ENCODE data around the gene RRAGD.
"Not testable (repeated sequence)": the region's sequence is repeated elsewhere in the genome, so short reads cannot be mapped to it uniquely, and the experiment has no call there.

Gene RRAGD

DNA sequence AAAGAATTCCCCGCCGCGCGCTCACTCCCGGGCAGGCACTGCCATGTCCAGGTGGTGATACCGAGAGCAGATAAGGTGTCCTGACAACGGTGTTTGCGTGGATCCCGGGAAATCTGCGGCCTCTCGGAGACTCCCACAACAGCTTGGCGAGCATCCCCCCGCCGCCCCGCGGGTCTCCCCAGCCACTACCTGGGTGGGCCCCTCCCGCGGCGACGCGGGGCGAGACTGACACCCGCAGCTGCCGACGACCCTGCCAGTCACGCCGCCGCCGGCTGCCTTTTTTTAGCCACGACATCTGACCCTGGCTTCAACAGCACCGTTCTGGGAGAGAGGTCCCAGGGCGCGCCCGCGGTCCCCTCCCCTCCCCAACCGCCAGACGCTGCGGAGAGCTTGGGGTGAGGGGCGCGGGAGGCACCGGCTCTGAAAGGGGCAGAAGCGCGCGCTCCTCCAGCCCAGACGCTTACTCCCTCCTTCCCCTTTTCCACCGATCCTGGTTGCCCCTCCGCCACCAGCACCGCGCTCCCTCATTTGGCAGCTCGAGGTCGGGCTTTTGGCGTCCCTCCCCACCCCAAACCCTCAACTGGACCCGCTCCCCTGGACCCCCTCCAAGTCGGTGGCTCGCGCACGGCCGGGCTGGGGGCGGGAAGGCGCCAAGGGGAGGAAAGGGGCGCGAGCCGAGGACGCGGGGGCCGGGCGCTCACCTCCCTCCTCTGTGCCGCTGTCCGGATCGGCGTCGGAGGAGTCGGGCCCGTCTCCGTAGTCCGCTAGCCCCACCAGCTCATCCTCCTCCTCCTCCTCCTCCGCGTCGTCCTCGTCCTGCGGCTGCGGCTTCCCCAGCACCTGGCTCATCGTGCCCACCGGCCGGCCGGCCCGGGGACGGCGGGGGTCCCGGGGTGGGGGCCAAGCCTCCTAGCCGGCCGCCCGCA, 665 bp downstream of the RRAGD start:
- DNase-seq (ENCODE audit: low read depth): no peak

DNA sequence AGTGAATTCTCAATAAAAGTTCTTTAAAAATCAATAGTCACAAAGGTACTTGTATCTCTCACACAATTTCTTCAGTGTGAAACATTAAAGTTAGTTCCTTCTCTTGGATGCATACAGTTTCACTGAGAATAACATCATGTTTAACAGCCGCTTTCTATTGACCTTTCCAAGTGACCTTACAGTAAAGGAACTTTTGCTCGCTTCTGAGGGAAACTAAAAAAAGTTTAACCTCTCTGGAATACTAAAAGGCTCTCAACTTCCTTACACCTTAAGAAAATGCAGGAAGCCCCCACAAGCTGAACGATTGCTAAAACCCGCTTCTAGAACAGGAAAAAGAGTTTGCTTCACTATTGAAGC, 1.3 kb downstream of the RRAGD start:
- DNase-seq (ENCODE audit: low read depth): no peak

DNA sequence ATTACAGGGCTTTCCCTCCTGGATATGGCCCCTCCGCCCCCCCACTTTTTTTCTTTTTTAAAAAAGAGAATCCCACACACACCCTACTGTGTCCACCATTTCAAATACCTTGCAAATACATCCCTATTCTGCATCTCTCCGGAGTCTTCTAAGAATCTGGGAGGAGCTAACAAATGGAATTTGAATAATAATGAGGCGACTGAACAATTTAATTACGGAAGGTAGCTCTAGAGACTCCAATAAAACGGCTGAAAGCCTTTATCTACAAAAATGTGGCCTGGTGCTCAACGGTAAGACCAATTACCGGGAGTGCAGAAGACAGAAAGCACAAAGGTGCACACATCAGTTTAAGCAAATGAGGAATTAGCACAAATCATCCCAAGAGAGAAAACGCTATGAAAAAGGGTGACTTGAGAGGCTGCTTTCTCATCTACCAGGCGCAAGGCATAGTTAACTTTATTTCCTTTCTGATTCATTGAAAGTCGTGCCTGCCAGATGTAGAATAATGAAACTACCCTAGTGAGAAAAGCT, 1.8 kb downstream of the RRAGD start:
- no peak for DNase-seq (ENCODE audit: low read depth)

DNA sequence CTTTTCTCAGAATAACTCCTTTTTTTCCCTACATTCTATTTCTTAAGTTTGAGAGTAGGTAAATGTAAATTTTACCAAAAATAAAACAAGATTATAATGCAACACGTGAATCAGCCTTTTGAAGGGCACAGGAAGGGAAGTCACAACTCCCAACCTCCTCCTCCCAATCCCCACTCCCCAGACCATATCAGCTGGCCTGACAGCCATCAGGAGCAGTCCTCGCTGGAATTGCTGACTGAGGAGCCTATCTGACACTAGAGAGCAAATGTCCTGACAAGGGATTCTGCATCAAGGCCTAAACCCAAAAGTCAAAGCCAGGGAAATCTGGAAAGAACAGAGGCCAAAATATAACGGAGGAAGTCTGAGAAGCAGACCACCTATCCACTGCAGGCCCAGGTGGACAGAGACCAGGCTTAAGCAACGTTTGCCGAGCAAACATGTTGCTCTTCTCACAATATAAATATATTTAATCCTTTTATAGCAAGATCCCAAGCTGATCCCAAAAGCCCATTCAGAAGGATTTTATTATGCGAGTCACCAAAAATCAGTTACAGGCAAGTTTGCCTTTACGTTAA, 2.5 kb downstream of the RRAGD start:
- no peak for DNase-seq (ENCODE audit: low read depth)

DNA sequence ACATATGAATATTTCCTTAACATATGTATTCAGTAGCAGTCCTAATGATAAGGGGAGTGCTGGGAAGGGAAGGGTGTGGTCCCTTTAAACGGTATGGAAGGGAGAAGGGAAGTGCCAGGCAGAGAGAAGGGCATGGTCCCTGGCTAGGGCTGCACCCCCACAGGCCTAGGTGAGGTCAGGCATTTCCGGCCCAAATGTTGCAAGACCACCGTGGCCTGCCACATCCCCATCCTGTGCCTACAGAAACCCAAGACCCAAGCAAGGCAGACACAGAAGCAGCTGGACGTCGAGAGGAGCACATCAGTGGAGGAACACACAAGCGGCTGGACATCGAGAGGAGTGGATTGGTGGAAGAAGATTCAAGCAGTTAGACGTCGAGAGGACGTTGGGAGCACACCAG, 5.9 kb downstream of the RRAGD start:
- DNase-seq (ENCODE audit: low read depth): no peak

DNA sequence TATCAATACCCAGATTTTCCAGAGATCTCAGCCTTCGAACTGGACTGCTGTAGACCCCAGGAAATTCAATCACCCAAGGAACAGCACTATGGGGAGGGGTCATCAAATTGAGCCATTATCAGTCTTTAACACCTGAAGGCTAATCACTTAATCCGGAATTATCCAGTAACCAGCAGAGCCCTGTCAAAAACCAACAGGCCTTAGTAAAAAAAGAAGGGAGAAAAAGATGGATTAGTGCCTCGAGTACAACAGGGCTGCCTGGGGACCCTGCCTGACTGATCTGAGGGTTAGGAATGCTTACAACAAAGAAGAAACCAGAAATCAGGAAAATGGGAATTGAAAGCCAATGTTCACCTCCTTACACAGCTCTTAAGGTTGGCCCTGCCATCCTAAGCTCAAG, 7.6 kb downstream of the RRAGD start:
- no peak for DNase-seq (ENCODE audit: low read depth)

DNA sequence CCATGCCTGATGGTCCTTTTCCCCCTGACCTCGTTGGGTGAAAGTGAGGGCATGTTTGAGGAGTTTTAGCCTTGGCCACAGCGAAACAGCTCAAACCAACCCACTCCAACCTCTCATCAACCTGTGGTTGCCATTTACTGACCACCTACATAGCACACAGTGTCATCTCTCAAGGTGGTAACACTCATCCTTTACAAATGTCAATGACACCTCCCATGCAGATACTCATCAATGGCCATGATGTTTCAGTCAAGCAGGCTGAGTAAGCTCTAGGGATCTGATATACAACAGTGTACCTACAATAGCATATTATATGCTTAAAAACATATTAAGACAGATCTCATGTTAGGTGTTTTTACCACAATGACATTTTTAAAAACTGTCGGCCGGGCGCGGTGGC, 9.3 kb downstream of the RRAGD start:
- DNase-seq (ENCODE audit: low read depth): no peak

DNA sequence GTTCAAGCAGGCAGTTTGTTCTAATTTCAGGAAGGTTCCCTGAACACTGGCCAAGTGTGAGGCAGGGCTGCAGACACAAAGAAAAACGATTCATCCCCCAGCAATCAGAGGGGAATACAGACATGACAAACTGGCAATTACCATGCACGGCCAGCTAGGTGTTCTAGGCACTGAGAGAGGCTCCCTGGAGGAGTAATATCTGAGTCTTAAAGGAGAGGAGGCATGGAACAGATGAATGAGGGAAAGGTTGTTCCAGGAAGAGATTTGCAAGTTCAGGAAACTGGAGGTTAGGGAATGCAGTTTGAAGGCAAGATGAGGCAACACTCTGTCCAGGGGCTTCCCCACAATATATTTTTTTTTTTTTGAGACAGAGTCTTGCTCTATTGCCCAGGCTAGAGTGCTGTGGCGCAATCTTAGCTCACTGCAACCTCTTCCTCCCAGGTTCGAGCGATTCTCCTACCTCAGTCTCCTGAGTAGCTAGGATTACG, 11.1 kb downstream of the RRAGD start:
- DNase-seq (ENCODE audit: low read depth): no peak

DNA sequence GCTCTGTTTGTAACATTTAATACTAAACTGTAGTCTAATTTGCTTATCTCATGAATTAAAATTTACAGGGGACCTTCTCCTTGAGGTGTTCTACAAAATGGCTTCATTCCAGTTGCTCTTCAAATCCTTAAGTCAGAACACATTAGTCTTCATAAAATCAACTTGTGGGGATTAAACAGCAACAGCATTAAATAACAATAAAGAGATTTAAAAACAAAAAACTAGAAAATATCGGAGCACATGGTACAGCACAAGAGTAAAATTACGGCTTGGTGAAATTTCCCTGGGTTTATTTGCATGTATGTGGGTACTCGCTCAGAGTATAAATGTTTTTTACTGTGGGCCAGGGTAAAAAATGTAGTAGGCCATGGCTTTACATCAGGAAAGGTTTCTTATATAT, 12.0 kb downstream of the RRAGD start:
- DNase-seq (ENCODE audit: low read depth): no peak

DNA sequence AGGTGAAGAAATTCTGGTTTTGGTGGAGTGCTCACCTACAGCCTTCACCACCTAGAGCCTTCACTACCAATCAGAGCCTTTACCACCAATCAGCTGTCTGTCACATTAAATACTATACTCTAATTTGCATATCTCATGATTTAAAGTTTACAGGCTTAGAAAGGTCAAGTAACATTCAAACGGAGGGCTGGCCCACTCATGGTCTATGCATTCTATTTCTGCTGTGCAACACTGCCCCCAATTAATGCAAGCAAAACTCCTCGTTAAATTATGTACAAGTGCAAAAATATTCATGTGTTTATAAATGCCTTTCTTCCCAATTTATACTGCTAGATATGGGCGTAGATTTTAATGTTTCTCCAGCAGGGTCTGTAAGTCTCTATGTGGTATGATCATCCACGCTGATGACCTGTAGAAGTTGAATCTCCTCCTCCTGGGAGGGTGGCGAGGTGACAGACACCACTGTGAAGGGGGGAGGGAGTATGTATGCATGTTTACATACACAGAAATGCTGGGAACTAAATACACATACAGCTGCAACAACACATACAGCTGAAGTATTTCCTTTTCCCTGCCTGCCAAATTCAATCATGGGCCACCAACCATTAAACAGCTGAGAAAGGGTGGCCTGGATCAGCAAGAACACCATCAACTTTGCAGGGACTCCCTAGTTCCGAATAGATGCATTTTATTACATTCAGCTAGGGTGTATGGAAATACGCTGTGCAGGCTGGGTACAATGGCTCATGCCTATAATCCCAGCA, 13.1 kb downstream of the RRAGD start:
- DNase-seq (ENCODE audit: low read depth): no peak

DNA sequence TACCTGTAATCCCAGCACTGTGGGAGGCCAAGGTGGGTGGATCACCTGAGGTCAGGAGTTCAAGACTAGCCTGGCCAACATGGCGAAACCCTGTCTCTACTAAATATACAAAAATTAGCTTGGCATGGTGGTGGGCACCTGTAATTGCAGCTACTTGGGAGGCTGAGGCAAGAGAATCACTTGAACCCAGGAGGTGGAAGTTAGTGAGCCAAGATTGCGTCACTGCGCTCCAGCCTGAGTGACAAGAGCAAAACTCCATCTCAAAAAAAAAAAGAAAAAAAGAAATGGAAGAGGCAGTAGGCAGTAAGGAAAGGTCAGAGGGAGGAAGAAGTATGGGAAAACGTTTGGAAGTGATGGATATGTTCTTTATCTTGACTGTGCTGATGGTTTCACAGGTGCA, 14.2 kb downstream of the RRAGD start:
- not testable (repeated sequence) for DNase-seq (ENCODE audit: low read depth)

DNA sequence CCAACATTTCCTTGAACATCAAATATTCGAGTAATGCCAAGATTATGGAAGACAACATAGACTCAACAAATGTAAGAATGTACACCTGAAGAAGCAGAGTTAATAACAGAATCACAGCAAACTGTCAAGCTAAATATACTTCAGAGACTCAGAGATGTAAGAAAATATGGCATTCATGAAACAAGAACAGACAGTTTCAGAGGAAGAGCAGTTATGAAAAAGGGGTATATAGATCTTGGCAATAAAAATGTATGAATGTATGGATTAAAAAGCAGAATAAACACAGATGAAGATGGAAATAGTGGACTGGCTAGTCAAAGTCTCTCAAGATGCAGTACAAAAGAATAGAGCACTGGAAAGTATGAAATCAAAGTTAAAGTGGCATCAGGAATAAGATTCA, 18.4 kb downstream of the RRAGD start:
- DNase-seq (ENCODE audit: low read depth): no peak

DNA sequence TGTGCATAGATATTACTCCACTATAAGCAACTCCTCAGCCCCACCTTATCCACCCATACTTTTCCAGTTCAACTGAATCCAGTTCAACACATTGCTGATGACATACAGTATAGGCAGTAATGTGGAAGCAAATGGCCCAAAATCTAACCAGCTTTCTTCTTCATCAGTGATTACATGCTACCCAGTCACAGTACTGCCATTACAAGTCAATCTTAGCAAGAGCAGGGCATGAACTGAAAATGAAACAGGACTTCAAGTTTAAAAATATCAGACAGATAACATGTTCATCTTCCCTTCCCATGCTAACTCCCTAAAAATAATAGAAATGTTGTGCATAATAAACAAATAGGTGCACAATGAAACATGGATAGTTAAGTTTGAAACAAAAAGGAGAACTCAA, 19.2 kb downstream of the RRAGD start:
- DNase-seq (ENCODE audit: low read depth): no peak

DNA sequence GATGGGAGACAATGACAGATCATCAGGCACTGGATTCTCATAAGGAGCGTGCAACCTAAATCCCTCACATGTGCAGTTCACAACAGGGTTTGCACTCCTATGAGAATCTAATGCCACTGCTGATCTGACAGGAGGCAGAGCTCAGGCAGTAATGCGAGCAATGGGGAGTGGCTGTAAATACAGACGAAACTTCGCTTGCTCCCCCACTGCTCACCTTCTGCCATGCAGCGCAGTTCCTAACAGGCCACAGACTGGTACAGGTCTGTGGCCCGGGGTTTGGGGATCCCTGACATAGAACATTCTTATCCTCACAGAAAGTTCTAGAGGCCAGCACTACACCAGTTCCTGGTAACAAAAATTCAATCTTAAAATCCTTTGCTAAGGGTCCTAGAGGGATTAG, 23.2 kb downstream of the RRAGD start:
- DNase-seq (ENCODE audit: low read depth): no peak

DNA sequence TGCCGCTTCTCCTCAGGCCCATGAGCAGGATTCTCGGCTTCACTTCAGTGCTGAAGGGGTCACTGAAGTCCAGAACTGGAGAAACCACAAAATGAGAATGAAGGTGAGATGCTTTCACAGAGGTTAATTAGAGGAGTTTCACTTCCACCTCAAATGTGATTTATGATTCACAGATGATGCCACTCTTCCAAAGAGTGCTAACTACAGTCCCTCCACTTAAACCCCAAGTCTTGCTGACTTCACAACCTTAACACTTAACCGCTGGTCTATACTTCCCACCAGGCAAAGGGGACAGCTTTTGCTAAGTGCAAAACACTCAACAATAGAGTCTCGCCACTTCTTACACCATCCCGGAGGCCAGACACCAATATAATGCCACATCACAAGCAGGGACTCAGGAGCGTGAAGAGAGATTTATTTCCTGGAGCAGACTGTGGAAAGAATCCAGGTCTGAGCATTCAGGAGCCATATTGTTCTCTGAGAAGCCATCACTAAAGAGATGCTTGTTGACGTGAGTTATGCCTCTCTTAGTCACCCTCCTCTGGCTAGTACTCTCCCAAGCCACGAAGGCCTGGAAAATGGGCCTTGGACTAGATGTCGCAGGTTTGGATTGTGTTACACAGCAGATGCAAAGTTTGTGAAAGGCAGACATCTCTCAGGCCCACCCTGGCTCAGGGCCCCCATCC, 24.4 kb downstream of the RRAGD start:
- no peak for DNase-seq (ENCODE audit: low read depth)

DNA sequence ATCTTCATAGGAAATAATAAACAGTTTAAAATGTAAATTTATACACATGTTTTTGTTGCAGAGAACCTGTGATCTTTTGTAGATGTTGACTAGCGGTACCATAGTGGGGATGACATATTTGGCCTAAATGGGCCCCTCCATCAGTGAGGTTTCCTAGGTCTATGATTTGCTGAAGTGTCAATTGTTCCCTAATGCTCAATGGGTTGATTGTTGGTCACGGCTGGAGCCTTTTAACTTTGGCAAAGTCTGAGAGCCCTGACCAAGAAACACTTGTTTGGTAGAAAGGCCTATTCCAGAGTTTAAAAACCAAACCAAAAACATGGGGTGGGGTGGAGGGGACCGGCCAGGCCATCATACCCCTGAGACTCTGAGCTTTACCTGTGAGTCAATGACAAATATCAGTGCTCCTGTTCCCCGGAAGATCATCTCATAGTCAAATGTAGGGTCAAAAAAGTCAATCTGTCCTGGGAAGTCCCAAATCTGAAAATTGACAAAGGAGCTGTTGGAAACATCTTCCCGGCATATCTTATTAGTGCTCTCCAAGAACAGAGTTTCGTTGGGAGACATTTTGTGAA, 25.1 kb downstream of the RRAGD start:
- DNase-seq (ENCODE audit: low read depth): no peak

DNA sequence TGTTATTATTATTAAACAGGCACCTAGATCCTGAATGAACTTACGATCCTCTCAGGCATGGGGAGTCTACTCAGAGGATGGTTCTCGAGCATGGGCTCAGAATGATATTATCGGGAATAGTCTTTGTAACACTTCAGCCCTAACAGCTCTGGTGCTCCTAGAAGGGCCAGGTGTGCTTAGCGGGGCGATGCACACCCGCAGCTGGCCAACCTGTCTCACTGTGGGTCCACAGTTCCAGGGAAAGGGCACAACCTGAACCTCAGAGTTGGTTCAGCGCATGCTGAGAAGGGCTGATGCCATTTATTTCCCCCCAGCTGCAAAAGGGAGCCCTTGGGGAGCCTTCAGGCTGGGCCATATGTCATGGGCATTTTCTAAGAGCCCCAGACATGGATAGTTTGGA, 26.2 kb downstream of the RRAGD start:
- no peak for DNase-seq (ENCODE audit: low read depth)

DNA sequence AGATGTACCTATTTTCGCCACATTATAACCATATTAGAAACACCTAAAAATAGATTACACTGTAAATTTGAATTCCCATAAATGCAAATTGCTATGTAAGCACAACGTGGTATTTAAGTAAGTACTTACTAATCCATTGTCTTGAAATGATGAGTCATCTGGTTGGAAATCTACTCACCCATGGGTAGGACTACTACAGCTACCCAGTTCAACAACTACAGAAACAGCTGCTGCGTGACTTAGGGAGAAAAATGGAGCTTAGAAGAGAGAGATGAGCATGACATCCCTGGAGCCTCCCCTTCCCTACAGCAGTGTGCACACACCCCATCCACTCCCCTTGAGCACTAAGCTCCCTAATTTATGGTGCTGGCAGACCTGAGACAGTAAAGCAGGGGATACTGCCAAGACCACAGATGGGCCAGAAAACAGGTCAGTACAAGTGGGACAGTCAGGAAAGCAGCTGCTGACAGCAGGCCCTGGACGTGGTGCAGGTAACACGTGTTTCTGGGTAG, 26.9 kb downstream of the RRAGD start:
- no peak for DNase-seq (ENCODE audit: low read depth)

DNA sequence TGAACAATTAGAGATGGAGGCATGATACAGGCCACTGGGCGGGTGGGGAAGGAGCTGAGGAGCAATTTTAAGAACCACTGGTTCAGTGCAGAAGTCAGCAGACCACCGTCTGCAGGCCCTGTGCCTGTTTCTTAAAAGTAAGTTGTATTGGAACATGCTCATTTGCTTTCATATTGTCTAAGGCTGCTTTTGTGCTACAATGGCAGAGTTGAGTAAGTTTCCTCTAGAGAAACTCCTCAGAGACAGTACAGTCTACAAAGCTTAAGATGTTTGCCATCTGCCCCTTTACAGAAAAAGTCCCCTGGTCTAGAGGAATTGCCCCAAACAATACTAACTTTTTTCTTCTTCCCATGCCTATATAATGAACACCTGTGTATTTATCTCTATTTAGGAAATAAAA, 31.0 kb downstream of the RRAGD start:
- no peak for DNase-seq (ENCODE audit: low read depth)

DNA sequence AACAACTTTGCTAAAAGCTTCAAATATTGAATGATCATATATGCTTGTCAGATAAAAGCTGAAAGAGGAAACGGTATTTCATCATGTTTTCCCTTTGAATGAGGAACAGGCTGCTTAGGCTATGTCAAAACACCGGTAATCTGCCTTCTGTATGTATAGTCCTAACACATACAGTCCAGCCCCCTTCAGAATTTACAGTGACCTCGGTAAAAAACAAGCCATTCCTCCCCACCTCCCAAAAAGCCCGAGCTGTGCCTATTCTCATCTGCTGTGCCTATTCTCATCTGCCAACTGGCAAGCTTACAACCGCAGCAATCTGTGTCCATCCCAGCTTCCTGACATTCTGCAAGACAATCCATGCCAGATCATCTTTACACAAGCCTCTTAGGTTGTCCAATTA, 32.8 kb downstream of the RRAGD start:
- no peak for DNase-seq (ENCODE audit: low read depth)

DNA sequence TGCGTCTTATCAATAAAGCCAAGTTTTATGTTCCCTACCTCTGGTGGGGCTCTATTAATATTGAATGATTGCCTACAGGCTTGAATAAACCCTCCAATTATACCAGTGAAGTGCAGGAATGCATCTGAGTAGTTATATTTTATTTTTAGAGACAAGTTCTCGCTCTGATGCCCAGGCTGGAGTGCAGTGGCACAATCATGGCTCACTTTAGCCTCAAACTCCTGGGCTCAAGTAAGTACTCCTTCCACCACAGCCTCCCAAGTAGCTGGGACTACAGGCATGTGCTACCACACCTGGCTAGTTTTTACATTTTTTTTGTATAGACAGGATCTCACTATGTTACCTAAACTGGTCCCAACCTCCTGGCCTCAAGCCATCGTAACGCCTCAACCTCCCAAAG, 33.4 kb downstream of the RRAGD start:
- DNase-seq (ENCODE audit: low read depth): no peak
